Tibial artery (tissue), 4 donors: Measurements from ENCODE around the gene PBXIP1.
A peak's percentile ranks its signal among the peaks of the same experiment; 100 is the strongest.

Experiments used
- DNase-seq, 2 donors: peaks; one replicate each; pipeline ENCODE4 v3.0.0-alpha.2; 2019
- H3K27ac ChIP-seq, 2 donors: fragments of 200-600 bp; sonication (generic) in 1 of 2; 1 replicate in 1 of 2; 2 replicates in 1 of 2; pipeline ENCODE4 v1.5.1; 2018 to 2019; ENCODE audit warnings: mild to moderate bottlenecking in 1 of 2
- H3K27me3 ChIP-seq, 2 donors: fragments of 200-600 bp; sonication (generic) in 1 of 2; one replicate each; pipeline versions ENCODE4 v1.5.1 to v1.6.0; 2016 to 2019
- H3K36me3 ChIP-seq, 3 donors: fragments of 200-600 bp; sonication (generic) in 2 of 3; one replicate each; pipeline ENCODE4 v1.5.1; 2016 to 2019; ENCODE audit warnings: mild to moderate bottlenecking in 2 of 3
- H3K4me1 ChIP-seq, 4 donors: fragments of 200-600 bp; sonication (generic) in 2 of 4; 1 replicate in 3 of 4; 2 replicates in 1 of 4; pipeline ENCODE4 v1.5.1; 2016 to 2019
- H3K4me3 ChIP-seq, 2 donors: fragments of 200-600 bp; sonication (generic) in 1 of 2; 1 replicate in 1 of 2; 2 replicates in 1 of 2; pipeline ENCODE4 v1.5.1; 2018 to 2019; ENCODE audit warnings: mild to moderate bottlenecking in 2 of 2
- H3K9me3 ChIP-seq, 3 donors: fragments of 200-600 bp; sonication (generic) in 1 of 3; one replicate each; pipeline ENCODE4 v1.5.1; 2016 to 2019
- intact Hi-C: fragments of 100-400 bp; cut with DNase I; formaldehyde crosslinking; loops from one replicate; pipeline ENCODE4 v1.15.0; 2023; ENCODE audit warnings: low total_unique reads
- TF ChIP-seq, protein P1 (sequence below), 2 experiments: fragments of 200-600 bp in 1 of 2; fragments of 450-650 bp in 1 of 2; IDR thresholded peaks; one replicate each; pipeline ENCODE4 v1.5.1; 2017 to 2019; ENCODE audit warnings: antibody characterized with exemption in 2 of 2, mild to moderate bottlenecking in 1 of 2, moderate library complexity in 1 of 2

PBXIP1 gene

DNA sequence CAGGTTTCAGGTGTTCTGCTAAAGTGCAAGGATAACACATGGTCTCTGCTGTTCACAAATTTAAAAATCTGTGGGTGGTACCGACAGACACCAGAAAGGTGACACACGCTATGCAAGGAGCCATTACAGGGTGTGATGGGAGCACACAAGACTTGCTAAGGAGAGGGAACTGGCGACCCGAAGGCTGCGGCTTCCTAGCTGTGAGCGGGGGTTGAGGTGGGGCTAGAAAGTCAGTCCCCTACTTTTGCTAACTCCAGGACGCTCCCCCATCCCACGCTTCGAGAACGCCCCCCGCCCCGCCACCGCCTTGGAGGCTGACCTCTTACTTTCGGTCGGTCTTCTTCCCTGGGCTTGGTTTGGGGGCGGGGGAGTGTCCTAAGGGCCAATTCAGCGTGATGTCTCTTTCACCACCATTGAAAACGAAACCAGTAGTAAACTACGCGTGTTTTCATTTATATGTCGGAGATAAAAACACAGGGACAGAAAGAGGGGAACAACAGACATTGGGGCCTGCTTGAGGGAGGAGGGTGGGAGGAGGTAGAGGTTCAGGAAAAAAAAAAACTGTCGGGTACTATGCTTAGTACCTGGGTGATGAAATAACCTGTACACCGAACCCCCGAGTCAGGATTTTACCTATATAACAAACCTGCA, 19.6 kb upstream of the PBXIP1 start:
- Histone ChIP-seq H3K4me1 (peaks cover 0 to 41% (median 33%) of the 10 kb centered on the region in 4 donors), H3K27me3 (no peaks in the 10 kb centered on the region), H3K27ac (peak overlapping the region; percentile 95 to 97), H3K9me3 (no peaks in the 10 kb centered on the region), H3K36me3 (peaks cover 0 to 6% (median 0%) of the 10 kb centered on the region in 3 donors), H3K4me3 (peak overlapping the region; percentile 68 to 76)
- TF ChIP-seq, protein P1, sequence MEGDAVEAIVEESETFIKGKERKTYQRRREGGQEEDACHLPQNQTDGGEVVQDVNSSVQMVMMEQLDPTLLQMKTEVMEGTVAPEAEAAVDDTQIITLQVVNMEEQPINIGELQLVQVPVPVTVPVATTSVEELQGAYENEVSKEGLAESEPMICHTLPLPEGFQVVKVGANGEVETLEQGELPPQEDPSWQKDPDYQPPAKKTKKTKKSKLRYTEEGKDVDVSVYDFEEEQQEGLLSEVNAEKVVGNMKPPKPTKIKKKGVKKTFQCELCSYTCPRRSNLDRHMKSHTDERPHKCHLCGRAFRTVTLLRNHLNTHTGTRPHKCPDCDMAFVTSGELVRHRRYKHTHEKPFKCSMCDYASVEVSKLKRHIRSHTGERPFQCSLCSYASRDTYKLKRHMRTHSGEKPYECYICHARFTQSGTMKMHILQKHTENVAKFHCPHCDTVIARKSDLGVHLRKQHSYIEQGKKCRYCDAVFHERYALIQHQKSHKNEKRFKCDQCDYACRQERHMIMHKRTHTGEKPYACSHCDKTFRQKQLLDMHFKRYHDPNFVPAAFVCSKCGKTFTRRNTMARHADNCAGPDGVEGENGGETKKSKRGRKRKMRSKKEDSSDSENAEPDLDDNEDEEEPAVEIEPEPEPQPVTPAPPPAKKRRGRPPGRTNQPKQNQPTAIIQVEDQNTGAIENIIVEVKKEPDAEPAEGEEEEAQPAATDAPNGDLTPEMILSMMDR (IDR thresholded peaks at IDR 0.05), result no peak
- intact Hi-C loops, result loop anchor here (2.0 kb wide), 1 partner anchor 39 kb away; the partner anchor contains the start of gene PMVK
- DNase-seq, result peak in 1 of 2 donors; percentile 80

DNA sequence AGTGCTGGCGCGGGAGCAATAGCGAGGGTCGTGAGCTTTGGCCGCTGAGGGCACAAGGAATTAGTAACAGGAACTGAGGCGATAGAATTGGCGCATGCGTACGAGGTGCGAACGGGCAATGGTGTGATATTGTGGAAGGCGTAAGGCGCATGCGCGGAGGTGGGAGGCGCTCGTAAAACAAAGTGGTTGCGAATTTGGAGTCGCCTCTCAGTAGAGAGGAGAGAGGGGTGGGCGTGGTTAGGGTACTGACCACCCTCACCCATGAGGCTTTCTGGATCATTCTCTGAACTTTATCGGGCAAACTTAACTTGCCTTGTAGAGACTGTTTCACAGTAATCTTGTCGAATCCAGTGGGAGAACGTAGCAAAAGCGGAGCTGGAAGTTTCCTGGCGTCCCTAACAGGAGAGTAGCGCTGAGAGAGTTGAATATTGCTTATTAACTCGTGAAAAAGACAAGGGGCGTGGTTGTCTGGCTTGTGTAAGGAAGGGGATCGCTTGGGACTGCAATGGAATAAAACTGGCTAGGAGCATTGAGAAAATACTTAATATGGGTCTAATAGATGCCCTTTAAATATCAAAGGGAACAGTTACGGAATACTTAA, 19.0 kb upstream of the PBXIP1 start:
- Histone ChIP-seq H3K36me3 (peaks cover 0 to 6% (median 0%) of the 10 kb centered on the region in 3 donors), H3K4me3 (peak overlapping the region; percentile 68 to 76), H3K4me1 (peaks cover 0 to 47% (median 39%) of the 10 kb centered on the region in 4 donors), H3K27me3 (no peaks in the 10 kb centered on the region), H3K9me3 (no peaks in the 10 kb centered on the region), H3K27ac (peak overlapping the region; percentile 95 to 97)
- TF ChIP-seq, protein P1 (IDR thresholded peaks at IDR 0.05), result no peak
- DNase-seq, result peak; percentile 95 to 98
- intact Hi-C loops, result loop anchor here (1.0 to 2.0 kb wide), 2 partner anchors 26 to 38 kb away; partner anchors contain the start of gene PMVK

- TF ChIP-seq, protein P1 (IDR thresholded peaks at IDR 0.05), result peak in 1 of 2 experiments; percentile 8
- Histone ChIP-seq H3K27me3 (no peaks in the 10 kb centered on the region), H3K36me3 (peaks cover 0 to 6% (median 0%) of the 10 kb centered on the region in 3 donors), H3K9me3 (no peaks in the 10 kb centered on the region), H3K4me3 (peak within 1 kb of the TSS; percentile 68 to 76), H3K27ac (peak within 1 kb of the TSS; percentile 95 to 97), H3K4me1 (peaks cover 0 to 54% (median 46%) of the 10 kb centered on the region in 4 donors)
- DNase-seq, result peak; percentile 98 to 99
- intact Hi-C loops, result loop anchor here (1.0 to 2.0 kb wide), 2 partner anchors 27 to 37 kb away; partner anchors contain the start of gene PMVK
Observed at GRCh38 chr1:154974102-154974807, 18.4 kb upstream of the PBXIP1 start, which contains the start of gene CKS1B. TSS of gene CKS1B (plus strand) at chr1:154974681. CDS start at chr1:154974746, 65 bp downstream.

DNA sequence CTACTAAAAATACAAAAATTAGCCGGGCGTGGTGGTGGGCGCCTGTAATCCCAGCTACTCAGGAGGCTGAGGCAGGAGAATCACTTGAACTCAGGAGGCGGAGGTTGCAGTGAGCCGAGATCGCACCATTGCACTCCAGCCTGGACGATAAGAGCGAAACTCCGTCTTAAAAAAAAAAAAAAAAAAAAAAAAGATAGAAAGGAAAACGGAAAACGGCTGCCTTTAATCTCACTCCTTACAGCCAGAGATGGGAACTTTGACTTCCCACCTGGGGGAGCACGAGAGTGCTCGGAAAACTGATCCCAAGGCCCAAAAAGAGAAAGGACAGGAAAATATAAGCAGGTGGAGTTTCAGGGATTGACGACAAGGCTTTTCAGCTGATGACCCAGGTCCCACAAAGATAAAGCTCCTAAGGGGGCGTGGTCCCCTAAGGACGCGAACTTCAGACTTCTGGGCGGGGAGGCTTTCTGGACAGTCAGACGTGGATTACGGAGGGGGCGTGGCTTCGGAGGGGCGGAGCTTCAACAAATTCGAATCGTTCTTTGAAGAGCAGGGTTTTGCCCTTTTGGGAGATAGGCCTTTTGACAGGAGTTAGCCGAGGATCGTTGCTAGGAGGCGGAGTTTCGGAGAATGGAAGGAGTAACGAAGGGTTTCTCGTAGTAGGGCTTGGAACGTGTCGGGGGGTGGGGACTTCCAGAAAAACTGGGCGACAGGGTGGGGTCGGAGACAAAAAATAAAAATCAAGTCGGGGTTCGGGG, 17.6 kb upstream of the PBXIP1 start:
- H3K9me3 ChIP-seq, result no peaks in the 10 kb centered on the region
- peak overlapping the region; percentile 68 to 76 for H3K4me3 ChIP-seq
- peaks cover 0 to 13% (median 0%) of the 10 kb centered on the region in 3 donors for H3K36me3 ChIP-seq
- peaks cover 0 to 61% (median 53%) of the 10 kb centered on the region in 4 donors for H3K4me1 ChIP-seq
- peak overlapping the region; percentile 95 to 97 for H3K27ac ChIP-seq
- H3K27me3 ChIP-seq, result no peaks in the 10 kb centered on the region
- DNase-seq, result peak; percentile 97 to 98
- TF ChIP-seq, protein P1 (IDR thresholded peaks at IDR 0.05), result peak in 1 of 2 experiments; percentile 10
- intact Hi-C loops, result loop anchor here (1.0 to 2.0 kb wide), 2 partner anchors 28 to 37 kb away; partner anchors contain the start of gene PMVK
